Kidney (tissue), 14 donors: ENCODE measurements around the gene ADCYAP1R1. TPM values are rescaled to one million over a fixed set of nuclear protein-coding genes. Genes with fewer than 3 reads are reported as not detected.

ENCODE experiments used
- DNase-seq, 5 donors: peaks; one replicate each; pipeline ENCODE4 v3.0.0-alpha.2; 2013 to 2020
- FAIRE-seq: peaks from 2 replicates; lab custom pipeline; 2012; peaks lifted over from hg19 to GRCh38; lab: Jason Lieb, UNC
- H3K27ac ChIP-seq, 2 donors: one replicate each; pipeline ENCODE4 v1.7.0; 2013; ENCODE audit warnings: low read depth in 2 of 2, low read length in 2 of 2, inconsistent platforms in 1 of 2
- H3K27me3 ChIP-seq: one replicate; pipeline ENCODE4 v1.7.1; 2013; ENCODE audit warnings: low read length, inconsistent platforms; ENCODE audit not compliant: control insufficient read depth, insufficient read depth
- H3K36me3 ChIP-seq, 3 donors: one replicate each; pipeline versions ENCODE4 v1.7.0 to v1.7.1; 2013; ENCODE audit warnings: low read length in 3 of 3, control low read depth in 1 of 3, inconsistent platforms in 1 of 3; ENCODE audit not compliant: insufficient read depth in 3 of 3, control insufficient read depth in 2 of 3
- H3K4me1 ChIP-seq, 3 donors: one replicate each; pipeline versions ENCODE4 v1.7.0 to v1.7.1; 2013; ENCODE audit warnings: low read length in 3 of 3, inconsistent platforms in 1 of 3, low read depth in 1 of 3; ENCODE audit not compliant: control insufficient read depth in 2 of 3, insufficient read depth in 2 of 3
- H3K4me3 ChIP-seq, 3 donors: one replicate each; pipeline versions ENCODE4 v1.7.0 to v1.8.1; 2013; ENCODE audit warnings: low read length in 3 of 3, control low read depth in 1 of 3, inconsistent platforms in 1 of 3
- H3K9ac ChIP-seq, 3 donors: one replicate each; pipeline versions ENCODE4 v1.7.0 to v1.7.1; 2013; ENCODE audit warnings: low read length in 3 of 3, control low read depth in 1 of 3, inconsistent platforms in 1 of 3
- H3K9me3 ChIP-seq, 3 donors: one replicate each; pipeline versions ENCODE4 v1.7.0 to v1.7.1; 2013; ENCODE audit warnings: low read length in 3 of 3, control low read depth in 1 of 3, inconsistent platforms in 1 of 3; ENCODE audit not compliant: control insufficient read depth in 2 of 3, insufficient read depth in 1 of 3
- intact Hi-C: fragments of 100-400 bp; cut with DNase I; formaldehyde crosslinking; loops from one replicate; pipeline ENCODE4 v1.11.1; 2022
- polyA plus RNA-seq: library from polyadenylated mRNA; stranded (reverse); fragments of 350-450 nt; fragmentation: Illumina TruSeq; extraction: RNeasy Lipid Tissue Mini Kit (QIAGEN cat#74804); gene quantifications from one replicate; pipeline ENCODE4 v1.2.3, GENCODE V29; 2014; ENCODE audit warnings: low read depth, low replicate concordance; ENCODE audit not compliant: insufficient read depth
- total RNA-seq: library from RNA; stranded (reverse); fragmentation: NEBNext Ultra II Directional; extraction: Animal tissue kit (Norgen Biotek cat#: 25700); gene quantifications from one replicate; pipeline ENCODE4 v1.2.1, GENCODE V29; 2021
- TF ChIP-seq, protein P1 (sequence below): IDR thresholded peaks from 3 replicates; pipeline ENCODE4 v1.5.1; 2012; ENCODE audit warnings: mild to moderate bottlenecking, moderate library complexity, borderline replicate concordance; ENCODE audit not compliant: insufficient read depth; ENCODE audit errors: extremely low read depth
- donor health status: control.
- donor health status: control.
- donor health status: control.
- donor health status: control.
- donor health status: control.
- donor health status: DM: yes; HTN: yes; CAD: no.
- donor health status: Normal renal cell carcinoma (clear cell type).

The ADCYAP1R1 gene
- total and polyA plus RNA-seq, 2 donors from 2014 or later = not detected

DNA sequence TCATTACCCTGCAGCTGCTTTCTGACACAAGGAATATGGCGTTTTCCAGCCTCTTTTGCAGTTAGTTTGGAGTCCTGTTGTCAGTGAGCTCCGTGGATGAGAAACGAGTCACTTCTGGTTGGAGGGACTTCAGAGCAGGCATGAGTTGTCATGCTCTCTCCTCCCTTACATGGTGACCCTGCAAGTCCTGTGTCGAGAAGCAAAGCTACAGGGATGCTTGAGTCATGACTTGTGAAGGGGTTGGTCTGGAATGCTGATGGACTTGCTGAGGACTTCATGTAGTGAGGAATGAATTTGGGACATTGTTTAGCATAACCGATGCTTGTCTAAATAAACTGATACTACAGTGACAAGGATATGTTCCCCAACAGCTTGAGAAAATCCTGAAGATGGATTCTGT, 108.8 kb downstream of the ADCYAP1R1 start:
- H3K9me3 ChIP-seq = no peaks in the 10 kb centered on the region
- intact Hi-C loops = no loop called here
- TF ChIP-seq, protein P1, sequence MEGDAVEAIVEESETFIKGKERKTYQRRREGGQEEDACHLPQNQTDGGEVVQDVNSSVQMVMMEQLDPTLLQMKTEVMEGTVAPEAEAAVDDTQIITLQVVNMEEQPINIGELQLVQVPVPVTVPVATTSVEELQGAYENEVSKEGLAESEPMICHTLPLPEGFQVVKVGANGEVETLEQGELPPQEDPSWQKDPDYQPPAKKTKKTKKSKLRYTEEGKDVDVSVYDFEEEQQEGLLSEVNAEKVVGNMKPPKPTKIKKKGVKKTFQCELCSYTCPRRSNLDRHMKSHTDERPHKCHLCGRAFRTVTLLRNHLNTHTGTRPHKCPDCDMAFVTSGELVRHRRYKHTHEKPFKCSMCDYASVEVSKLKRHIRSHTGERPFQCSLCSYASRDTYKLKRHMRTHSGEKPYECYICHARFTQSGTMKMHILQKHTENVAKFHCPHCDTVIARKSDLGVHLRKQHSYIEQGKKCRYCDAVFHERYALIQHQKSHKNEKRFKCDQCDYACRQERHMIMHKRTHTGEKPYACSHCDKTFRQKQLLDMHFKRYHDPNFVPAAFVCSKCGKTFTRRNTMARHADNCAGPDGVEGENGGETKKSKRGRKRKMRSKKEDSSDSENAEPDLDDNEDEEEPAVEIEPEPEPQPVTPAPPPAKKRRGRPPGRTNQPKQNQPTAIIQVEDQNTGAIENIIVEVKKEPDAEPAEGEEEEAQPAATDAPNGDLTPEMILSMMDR = no peak
- no peak overlapping the region for H3K9ac ChIP-seq
- H3K36me3 ChIP-seq = no peaks in the 10 kb centered on the region
- no peaks in the 10 kb centered on the region for H3K4me1 ChIP-seq
- no peak for DNase-seq
- no peak overlapping the region for H3K4me3 ChIP-seq
- H3K27me3 ChIP-seq = no peaks in the 10 kb centered on the region
- H3K27ac ChIP-seq = no peak overlapping the region
- FAIRE-seq = no peak

Other genes starting within 250 kb of the ADCYAP1R1 start
- gene AQP1, start 140.5 kb upstream of the ADCYAP1R1 start, total RNA-seq = 291 TPM
- gene AQP1, start 140.5 kb upstream of the ADCYAP1R1 start, polyA plus RNA-seq = 617 TPM
- gene GHRHR, start 88.4 kb upstream of the ADCYAP1R1 start, total RNA-seq = not detected
- 0.75 TPM for gene GHRHR, start 88.4 kb upstream of the ADCYAP1R1 start, polyA plus RNA-seq